Adipocyte (in vitro differentiated cells): ENCODE measurements around the gene CLPX.
"Not testable (repeated sequence)": the region's sequence is repeated elsewhere in the genome, so short reads cannot be mapped to it uniquely, and the experiment has no call there.

Experiments
- DNase-seq: peaks from one replicate; pipeline ENCODE4 v3.0.0-alpha.2; 2015; ENCODE audit warnings: low read depth
- H3K27me3 ChIP-seq: replicated peaks from 2 replicates; pipeline ENCODE4 v1.7.0; 2013; ENCODE audit warnings: mild to moderate bottlenecking, low read length, moderate library complexity; ENCODE audit not compliant: control insufficient read depth, insufficient read depth
- H3K36me3 ChIP-seq: 2 replicates; pipeline ENCODE4 v1.7.0; 2013; ENCODE audit warnings: low read length, mild to moderate bottlenecking, moderate library complexity; ENCODE audit not compliant: control insufficient read depth, insufficient read depth, severe bottlenecking
- H3K4me1 ChIP-seq: 2 replicates; pipeline ENCODE4 v1.7.0; 2013; ENCODE audit warnings: mild to moderate bottlenecking, low read length, moderate library complexity; ENCODE audit not compliant: control insufficient read depth, insufficient read depth
- H3K4me3 ChIP-seq: 2 replicates; pipeline ENCODE4 v1.7.0; 2013; ENCODE audit warnings: mild to moderate bottlenecking, low read length, moderate library complexity
- H3K9ac ChIP-seq: 2 replicates; pipeline ENCODE4 v1.7.0; 2013; ENCODE audit warnings: mild to moderate bottlenecking, low read length, moderate library complexity
- H3K9me3 ChIP-seq: 2 replicates; pipeline ENCODE4 v1.7.0; 2013; ENCODE audit warnings: mild to moderate bottlenecking, low read length, moderate library complexity; ENCODE audit not compliant: control insufficient read depth

Gene CLPX

DNA sequence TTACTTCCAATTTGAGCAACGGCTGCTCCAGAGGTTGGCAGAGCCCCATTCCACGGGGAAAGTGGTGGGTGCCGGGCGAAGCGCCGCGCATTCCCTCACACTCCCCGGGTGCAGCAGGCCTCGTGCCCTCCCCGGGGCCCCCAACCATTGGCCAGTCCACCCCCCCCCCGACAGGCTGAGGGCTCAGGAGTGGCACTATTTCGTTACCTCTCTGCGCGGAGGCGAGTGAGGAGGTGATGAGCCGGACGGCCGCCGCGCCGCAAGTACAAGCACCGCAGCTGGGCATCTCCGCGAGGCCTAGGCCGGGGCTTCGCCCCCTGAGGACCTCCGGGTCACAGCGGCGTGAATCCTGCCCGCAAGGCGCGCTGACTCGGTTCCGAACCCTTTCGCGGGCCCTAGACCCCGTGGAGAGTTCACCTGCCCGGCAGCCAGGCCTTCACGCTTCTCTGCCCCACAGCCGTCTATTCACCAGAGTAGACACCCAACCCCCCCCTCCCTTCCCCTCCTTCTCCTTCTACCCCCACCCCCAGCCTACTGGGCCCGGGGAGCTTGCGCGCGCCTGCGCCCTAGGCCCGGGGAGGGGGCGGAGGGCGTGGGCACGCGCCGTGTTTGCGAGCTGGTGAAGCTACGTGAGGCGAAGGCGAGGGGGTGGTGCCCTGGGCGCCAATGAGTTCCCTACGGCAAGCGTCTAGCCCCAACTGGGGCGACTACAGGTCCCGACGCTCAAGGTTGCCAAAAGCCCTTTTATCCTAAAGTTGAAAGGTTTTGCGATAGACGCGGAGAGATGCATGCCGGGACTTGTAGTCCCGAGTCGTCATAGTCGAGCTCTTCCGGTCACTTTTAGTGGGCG, at the start of gene CLPX:
Gene CLPX, minus strand, starts transcription at position 475 of the 850 bp plus-strand sequence. Its CDS starts 189 bp downstream, at position 286.
- DNase-seq = peak; percentile 94
- H3K9ac ChIP-seq = peak within 1 kb of the TSS; percentile 98
- peaks cover 4% of the 10 kb centered on the region for H3K36me3 ChIP-seq
- peak within 1 kb of the TSS; percentile 95 for H3K4me3 ChIP-seq
- peaks cover 18% of the 10 kb centered on the region for H3K4me1 ChIP-seq
- H3K9me3 ChIP-seq = no peaks in the 10 kb centered on the region
- H3K27me3 ChIP-seq = no peaks in the 10 kb centered on the region

DNA sequence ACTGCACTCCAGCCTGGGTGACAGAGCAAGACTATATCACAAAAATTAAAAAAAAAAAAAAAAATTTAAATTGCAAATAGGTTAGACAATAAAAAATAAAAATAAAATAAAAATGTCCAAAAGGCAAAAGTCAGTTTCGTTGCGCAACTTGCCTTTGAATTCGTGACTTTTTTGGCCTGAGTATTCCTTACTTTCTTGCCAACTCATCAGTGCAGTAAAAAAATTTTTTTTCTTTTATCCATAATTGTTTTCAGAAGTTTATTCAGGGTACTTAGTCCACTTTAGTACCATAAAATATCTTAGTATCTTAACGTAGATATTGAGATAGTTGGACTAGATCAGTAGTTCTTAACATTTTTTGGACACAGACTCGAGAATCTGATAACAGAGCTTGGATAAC, 48.6 kb upstream of the CLPX start:
- H3K9me3 ChIP-seq = no peaks in the 10 kb centered on the region
- no peak for DNase-seq
- no peaks in the 10 kb centered on the region for H3K36me3 ChIP-seq
- H3K27me3 ChIP-seq = no peaks in the 10 kb centered on the region
- H3K4me3 ChIP-seq = no peak overlapping the region
- no peak overlapping the region for H3K9ac ChIP-seq
- peaks cover 39% of the 10 kb centered on the region for H3K4me1 ChIP-seq

DNA sequence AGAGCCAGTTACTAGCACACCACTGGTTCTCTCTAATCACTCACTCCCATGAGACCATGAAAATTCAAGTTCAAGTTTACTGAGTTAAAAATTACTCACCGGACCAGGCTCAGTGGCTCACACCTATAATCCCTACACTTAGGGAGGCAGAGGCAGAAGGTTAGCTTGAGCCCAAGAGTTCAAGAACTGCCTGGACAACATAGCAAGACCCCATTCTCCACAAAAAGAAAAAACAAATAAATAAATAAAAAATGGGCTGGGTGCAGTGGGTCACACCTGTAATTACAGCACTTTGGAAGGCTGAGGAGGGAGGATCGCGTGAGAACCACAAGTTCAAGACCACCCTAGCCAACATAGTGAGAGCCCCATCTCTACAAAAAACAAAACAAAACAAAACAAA, 47.4 kb upstream of the CLPX start:
- H3K27me3 ChIP-seq = no peaks in the 10 kb centered on the region
- no peak overlapping the region for H3K9ac ChIP-seq
- H3K4me3 ChIP-seq = no peak overlapping the region
- no peak for DNase-seq
- H3K36me3 ChIP-seq = no peaks in the 10 kb centered on the region
- no peaks in the 10 kb centered on the region for H3K9me3 ChIP-seq
- peaks cover 37% of the 10 kb centered on the region for H3K4me1 ChIP-seq

DNA sequence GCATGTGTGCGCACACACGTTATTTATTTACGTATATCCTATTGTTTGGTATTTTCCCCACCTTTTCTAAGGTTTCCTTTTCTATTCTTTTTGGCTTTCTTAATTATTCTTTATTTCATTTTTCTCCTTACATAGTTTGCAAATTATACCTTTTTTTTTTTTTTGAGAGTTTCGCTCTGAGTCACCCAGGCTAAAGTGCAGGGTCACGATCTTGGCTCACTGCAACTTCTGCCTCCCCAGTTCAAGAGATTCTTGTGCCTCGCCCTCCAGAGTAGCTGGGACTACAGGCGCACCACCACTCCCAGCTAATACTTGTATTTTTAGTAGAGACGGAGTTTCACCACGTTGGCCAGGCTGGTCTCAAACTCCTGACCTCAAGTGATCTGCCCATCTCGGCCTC, 46.2 kb upstream of the CLPX start:
- Histone ChIP-seq H3K9me3 (no peaks in the 10 kb centered on the region), H3K27me3 (no peaks in the 10 kb centered on the region), H3K9ac (no peak overlapping the region), H3K4me3 (no peak overlapping the region), H3K4me1 (peaks cover 28% of the 10 kb centered on the region), H3K36me3 (no peaks in the 10 kb centered on the region)
- no peak for DNase-seq

DNA sequence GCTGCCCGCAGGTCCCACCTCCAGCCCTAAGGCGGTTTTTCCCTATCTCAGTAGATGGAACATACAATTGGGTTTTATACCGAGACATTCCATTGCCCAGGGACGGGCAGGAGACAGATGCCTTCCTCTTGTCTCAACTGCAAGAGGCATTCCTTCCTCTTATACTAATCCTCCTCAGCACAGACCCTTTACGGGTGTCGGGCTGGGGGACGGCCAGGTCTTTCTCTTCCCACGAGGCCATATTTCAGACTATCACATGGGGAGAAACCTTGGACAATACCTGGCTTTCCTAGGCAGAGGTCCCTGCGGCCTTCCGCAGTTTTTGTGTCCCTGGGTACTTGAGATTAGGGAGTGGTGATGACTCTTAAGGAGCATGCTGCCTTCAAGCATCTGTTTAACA, 41.8 kb upstream of the CLPX start:
- not testable (repeated sequence) for H3K9me3 ChIP-seq, H3K36me3 ChIP-seq, H3K27me3 ChIP-seq, DNase-seq, H3K4me3 ChIP-seq, H3K4me1 ChIP-seq, H3K9ac ChIP-seq

DNA sequence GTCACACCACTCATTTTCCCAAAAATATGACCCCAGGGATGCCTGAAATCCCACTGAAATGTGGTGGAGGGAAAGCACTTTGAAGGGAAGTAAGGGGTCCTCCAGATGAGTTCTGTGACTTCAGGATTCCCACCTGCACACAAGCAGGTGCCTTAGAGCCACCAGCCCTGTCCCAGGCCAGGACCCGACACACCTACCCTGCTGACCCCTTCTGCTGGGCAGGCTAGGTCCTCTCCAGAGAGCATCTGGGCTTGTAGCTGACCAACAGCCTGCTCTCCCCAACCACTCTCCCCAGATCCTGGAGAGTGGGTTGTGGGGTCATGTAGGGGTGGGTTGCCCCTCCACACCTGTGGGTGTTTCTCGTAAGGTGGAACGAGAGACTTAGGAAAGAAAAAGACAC, 41.1 kb upstream of the CLPX start:
- Histone ChIP-seq H3K4me3 (no peak overlapping the region), H3K9me3 (no peaks in the 10 kb centered on the region), H3K9ac (no peak overlapping the region), H3K27me3 (no peaks in the 10 kb centered on the region), H3K36me3 (no peaks in the 10 kb centered on the region), H3K4me1 (peaks cover 3% of the 10 kb centered on the region)
- DNase-seq = no peak

DNA sequence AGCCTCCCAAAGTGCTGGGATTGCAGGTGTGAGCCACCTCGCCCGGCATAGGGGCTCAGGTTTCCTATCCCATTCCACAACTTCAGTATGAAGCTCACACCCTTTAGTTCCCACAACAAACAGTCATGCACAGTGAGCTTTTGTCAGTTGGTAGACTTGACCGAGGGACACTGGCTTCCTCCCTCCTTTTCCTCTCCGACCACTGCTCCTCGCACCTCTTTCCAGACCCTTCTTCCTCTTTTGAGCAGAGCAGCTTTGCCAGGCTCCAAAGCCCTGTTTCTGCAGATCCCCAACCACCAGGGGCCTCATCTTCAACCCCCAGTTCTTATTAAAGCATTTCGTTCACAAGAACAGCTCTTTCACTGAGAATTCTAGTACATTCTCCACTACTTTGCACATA, 38.9 kb upstream of the CLPX start:
- Histone ChIP-seq H3K9ac (no peak overlapping the region), H3K4me3 (no peak overlapping the region)
- no peak for DNase-seq

DNA sequence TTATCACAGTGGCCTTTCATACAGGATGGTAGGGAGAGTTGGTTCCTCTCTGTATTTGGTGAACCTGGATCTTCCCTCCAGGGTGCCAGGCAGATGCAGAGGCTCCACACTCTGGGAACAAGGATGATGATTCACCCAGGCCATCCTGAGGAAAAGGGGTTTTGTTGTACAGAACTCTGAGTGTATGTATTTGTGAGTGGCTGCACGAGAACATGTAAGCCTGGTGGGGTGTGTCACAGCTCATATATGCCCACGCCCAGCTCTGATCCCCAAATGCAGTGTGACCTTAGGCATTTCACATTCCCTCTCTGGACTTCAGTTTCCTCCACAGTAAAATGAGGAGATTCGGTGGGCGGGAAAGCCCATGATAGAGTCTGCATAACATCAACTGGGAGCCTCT, 37.7 kb upstream of the CLPX start:
- Histone ChIP-seq H3K27me3 (no peaks in the 10 kb centered on the region), H3K4me3 (no peak overlapping the region), H3K9ac (no peak overlapping the region), H3K4me1 (no peaks in the 10 kb centered on the region), H3K9me3 (no peaks in the 10 kb centered on the region), H3K36me3 (no peaks in the 10 kb centered on the region)
- no peak for DNase-seq

More for the DNA sequence above, 38.9 kb upstream of the CLPX start:
- Histone ChIP-seq H3K36me3 (no peaks in the 10 kb centered on the region), H3K4me1 (no peaks in the 10 kb centered on the region), H3K9me3 (no peaks in the 10 kb centered on the region), H3K27me3 (no peaks in the 10 kb centered on the region)

DNA sequence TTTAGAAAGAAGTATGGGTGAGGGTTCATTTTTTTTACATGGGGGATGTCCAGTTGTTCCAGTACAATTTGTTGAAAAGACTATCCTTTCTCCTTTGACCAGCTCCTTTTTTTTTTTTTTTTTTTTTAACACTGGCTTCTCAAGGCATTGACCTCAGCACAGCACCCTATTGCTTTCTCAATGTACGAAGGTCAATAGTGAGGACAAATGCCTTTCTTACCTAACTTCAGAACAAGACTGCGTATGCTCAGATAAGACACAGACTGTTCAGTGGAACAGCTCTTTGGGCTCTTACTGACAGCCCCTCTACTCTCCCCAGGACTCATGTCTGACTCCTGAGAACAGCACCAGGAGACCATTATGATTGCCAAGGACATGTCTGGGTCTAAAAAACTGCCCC, 36.6 kb upstream of the CLPX start:
- H3K9ac ChIP-seq = no peak overlapping the region
- H3K4me3 ChIP-seq = no peak overlapping the region
- no peaks in the 10 kb centered on the region for H3K9me3 ChIP-seq
- H3K4me1 ChIP-seq = no peaks in the 10 kb centered on the region
- H3K27me3 ChIP-seq = no peaks in the 10 kb centered on the region
- no peaks in the 10 kb centered on the region for H3K36me3 ChIP-seq
- no peak for DNase-seq

DNA sequence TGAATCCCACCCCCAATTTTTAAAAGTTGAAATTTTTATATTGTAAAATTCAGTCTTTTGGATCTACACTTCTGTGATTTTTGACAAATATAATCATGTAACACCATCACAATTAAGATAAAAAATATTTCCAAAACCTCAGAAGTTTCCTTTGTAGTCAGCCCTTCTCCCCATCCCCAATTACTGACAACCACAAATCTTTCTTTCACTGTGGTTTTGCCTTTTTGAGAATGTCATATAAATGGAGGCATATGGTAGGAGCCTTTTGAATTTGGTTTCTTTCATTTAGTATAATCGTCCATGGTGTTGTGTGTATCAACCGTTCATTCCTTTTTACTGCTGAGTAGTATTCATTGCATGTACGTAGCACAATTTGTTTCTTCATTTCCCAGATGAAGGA, 34.0 kb upstream of the CLPX start:
- no peak overlapping the region for H3K9ac ChIP-seq
- H3K27me3 ChIP-seq = no peaks in the 10 kb centered on the region
- no peak for DNase-seq
- no peaks in the 10 kb centered on the region for H3K9me3 ChIP-seq
- H3K4me1 ChIP-seq = peaks cover under 1% of the 10 kb centered on the region
- H3K36me3 ChIP-seq = no peaks in the 10 kb centered on the region
- no peak overlapping the region for H3K4me3 ChIP-seq

DNA sequence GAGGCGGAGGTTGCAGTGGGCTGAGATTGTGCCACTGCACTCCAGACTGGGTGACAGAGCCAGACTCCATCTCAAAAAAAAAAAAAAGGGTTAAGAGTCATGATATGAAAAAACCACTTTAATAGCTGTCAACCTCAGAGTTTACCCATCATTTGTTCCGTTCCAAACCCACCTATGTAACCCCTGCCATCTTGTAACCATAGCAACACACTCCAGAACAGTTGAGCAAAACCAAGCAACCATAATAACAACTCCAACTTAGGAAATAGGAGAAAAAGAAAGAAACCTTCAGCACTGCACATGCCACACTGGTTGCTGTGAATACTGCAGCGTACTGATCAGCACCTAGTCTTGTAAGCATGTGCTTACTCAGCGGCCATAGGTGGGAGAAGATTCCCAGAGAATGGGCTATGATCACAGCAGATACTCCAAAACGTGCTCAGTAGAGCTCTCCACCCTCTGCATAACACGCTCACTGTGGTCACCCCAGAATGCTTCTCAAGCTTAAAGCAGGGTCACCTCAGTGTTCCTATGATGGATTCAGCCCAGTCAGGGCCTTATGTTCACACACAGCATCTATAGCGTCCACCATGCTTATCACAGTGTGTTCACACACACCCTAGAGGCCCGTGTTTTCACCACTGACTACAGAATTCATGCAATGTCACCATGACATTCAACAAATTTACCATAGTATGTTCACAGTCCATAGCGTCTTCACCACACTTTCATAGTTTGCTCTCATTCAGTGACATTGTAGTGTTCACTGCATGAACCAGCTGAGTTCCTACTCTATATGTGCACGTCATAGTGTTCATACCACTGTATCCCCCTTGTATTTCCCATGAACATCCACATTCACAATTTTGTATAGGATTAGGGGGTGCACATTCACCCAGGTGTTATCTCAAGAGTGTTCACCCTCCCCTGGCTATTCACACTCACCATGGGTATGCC, 32.7 kb upstream of the CLPX start:
- DNase-seq = no peak
- Histone ChIP-seq H3K4me3 (no peak overlapping the region), H3K9ac (no peak overlapping the region), H3K36me3 (no peaks in the 10 kb centered on the region), H3K4me1 (peaks cover 13% of the 10 kb centered on the region), H3K9me3 (no peaks in the 10 kb centered on the region), H3K27me3 (no peaks in the 10 kb centered on the region)
